ENCODE data around the gene PSMB7. TPM values are rescaled to one million over a fixed set of nuclear protein-coding genes. Genes with fewer than 3 reads are reported as not detected.

Gene PSMB7
- total RNA-seq, 1 donor from 2014 or later = 108 TPM

DNA sequence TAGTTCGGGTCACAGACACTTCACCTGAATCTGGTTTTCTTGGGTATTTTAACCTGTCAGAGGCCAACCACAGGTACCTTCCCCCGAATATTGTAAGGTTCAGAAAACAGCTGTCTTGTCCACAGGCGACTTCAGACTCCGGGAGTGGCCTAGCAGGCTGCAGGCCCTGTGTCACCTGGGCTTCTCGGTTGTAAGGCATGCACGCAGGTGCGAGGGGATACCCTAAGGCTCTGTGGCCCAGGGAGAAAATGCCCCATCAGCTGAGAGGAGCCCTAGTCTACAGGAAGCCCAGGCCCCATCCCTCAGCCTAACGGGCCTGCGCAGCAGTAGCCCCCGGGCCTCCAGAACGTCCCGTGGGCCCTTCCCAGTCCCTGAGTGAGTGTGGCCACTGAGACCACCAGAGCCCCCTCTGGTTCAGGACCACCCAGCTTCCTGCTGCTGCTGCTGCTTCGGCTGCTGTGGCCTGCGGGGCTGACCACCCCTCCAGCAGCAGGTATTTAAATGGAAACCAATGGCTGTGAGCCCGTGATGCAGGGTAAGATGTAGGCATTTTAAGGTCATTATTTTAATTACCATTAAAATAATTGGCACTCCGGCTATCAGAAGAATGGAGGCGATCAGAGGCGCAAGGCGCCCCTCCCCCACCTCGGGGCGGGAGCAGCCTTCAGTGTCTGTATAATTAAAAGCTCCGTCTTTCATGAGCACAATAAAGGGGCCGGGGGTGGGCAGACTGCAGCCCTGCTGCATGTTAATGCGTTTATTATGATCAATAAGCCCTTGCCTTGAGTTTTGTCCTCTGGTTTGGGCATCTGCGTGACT, 65.4 kb downstream of the PSMB7 start:
- no peak overlapping the region for H3K4me3 Mint-ChIP-seq (ENCODE audit: unreplicated experiment)
- H3K27me3 Mint-ChIP-seq (ENCODE audit: low read depth) = no peaks in the 10 kb centered on the region
- peaks cover 41% of the 10 kb centered on the region for H3K36me3 Mint-ChIP-seq (ENCODE audit: low read depth)
- TF ChIP-seq, protein P1, sequence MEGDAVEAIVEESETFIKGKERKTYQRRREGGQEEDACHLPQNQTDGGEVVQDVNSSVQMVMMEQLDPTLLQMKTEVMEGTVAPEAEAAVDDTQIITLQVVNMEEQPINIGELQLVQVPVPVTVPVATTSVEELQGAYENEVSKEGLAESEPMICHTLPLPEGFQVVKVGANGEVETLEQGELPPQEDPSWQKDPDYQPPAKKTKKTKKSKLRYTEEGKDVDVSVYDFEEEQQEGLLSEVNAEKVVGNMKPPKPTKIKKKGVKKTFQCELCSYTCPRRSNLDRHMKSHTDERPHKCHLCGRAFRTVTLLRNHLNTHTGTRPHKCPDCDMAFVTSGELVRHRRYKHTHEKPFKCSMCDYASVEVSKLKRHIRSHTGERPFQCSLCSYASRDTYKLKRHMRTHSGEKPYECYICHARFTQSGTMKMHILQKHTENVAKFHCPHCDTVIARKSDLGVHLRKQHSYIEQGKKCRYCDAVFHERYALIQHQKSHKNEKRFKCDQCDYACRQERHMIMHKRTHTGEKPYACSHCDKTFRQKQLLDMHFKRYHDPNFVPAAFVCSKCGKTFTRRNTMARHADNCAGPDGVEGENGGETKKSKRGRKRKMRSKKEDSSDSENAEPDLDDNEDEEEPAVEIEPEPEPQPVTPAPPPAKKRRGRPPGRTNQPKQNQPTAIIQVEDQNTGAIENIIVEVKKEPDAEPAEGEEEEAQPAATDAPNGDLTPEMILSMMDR (IDR thresholded peaks at IDR 0.05) = no peak
- H3K4me1 Mint-ChIP-seq (ENCODE audit: low read depth) = peaks cover 15% of the 10 kb centered on the region
- no peaks in the 10 kb centered on the region for H3K9me3 Mint-ChIP-seq (ENCODE audit: low read depth)
- no peak overlapping the region for H3K27ac Mint-ChIP-seq (ENCODE audit: unreplicated experiment)
- DNase-seq (ENCODE audit: low spot score) = peak; percentile 67

DNA sequence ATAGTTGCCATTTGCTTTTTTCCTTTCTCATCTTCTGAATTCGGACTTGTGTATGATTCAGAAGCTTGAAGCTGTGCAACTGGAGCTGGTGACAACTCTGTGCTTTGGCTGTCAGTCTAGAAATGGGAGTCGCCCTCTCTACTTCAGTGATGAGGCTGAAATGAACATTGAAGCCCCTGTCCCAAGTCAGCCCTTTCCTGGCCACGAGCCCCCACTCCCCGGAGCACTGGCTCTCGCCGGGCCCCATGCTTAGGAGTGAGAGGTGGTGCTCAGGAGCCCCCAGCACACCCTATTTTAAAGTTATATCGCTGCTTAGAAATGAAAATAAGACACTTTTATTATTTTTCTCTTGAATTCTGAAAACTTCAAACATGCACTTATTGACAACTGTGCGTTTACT, 66.0 kb downstream of the PSMB7 start:
- H3K27ac Mint-ChIP-seq (ENCODE audit: unreplicated experiment) = no peak overlapping the region
- no peaks in the 10 kb centered on the region for H3K9me3 Mint-ChIP-seq (ENCODE audit: low read depth)
- H3K4me1 Mint-ChIP-seq (ENCODE audit: low read depth) = peaks cover 11% of the 10 kb centered on the region
- DNase-seq (ENCODE audit: low spot score) = no peak
- H3K4me3 Mint-ChIP-seq (ENCODE audit: unreplicated experiment) = no peak overlapping the region
- peaks cover 38% of the 10 kb centered on the region for H3K36me3 Mint-ChIP-seq (ENCODE audit: low read depth)
- no peaks in the 10 kb centered on the region for H3K27me3 Mint-ChIP-seq (ENCODE audit: low read depth)
- TF ChIP-seq, protein P1 (IDR thresholded peaks at IDR 0.05) = no peak

DNA sequence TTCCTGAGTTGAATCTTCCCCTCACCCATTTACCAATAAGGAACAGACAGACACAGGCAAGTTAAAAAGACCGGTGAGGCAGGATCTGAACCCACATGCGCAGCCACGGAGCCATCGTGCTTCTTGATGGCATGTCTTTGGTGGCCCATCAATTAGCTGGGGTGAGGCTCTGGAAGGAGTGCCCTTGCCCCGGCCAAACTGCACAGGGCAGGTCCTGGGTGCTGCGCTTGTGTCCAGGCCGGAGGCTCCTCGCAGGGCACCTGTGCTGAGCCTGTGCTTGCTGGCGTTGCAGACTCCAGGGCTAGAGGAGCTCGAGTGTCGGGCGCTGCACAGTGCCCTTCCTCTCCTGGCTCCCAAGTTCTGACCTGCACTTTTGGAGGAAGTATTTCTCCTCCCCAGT, 66.4 kb downstream of the PSMB7 start:
- Mint-ChIP-seq H3K27ac (ENCODE audit: unreplicated experiment) (peak overlapping the region; percentile 12), H3K36me3 (ENCODE audit: low read depth) (peaks cover 37% of the 10 kb centered on the region), H3K9me3 (ENCODE audit: low read depth) (no peaks in the 10 kb centered on the region), H3K4me1 (ENCODE audit: low read depth) (peaks cover 12% of the 10 kb centered on the region), H3K4me3 (ENCODE audit: unreplicated experiment) (no peak overlapping the region), H3K27me3 (ENCODE audit: low read depth) (no peaks in the 10 kb centered on the region)
- TF ChIP-seq, protein P1 (IDR thresholded peaks at IDR 0.05) = no peak
- peak; percentile 86 for DNase-seq (ENCODE audit: low spot score)

DNA sequence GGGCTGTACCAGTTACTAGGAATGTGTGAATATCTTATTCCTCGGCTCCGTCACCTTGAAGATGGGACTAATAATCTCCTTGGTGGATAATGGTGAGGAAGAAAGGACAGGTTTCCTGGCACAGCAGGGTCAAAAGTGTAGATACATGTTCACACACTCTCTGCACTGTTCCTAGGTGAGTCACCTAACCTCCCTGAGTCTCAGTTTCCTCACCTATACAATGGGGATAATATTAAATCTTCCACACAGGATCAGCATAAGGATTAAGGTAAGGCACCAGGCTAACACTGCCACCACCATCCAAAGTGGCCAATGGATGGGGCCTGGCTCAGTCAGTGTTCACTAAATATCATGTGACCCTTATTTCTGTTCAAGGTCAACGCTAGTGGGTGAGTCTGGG, 66.9 kb downstream of the PSMB7 start:
- Mint-ChIP-seq H3K36me3 (ENCODE audit: low read depth) (peaks cover 33% of the 10 kb centered on the region), H3K27me3 (ENCODE audit: low read depth) (no peaks in the 10 kb centered on the region), H3K9me3 (ENCODE audit: low read depth) (no peaks in the 10 kb centered on the region), H3K4me1 (ENCODE audit: low read depth) (peaks cover 12% of the 10 kb centered on the region), H3K27ac (ENCODE audit: unreplicated experiment) (peak overlapping the region; percentile 12), H3K4me3 (ENCODE audit: unreplicated experiment) (no peak overlapping the region)
- TF ChIP-seq, protein P1 (IDR thresholded peaks at IDR 0.05) = no peak
- no peak for DNase-seq (ENCODE audit: low spot score)

DNA sequence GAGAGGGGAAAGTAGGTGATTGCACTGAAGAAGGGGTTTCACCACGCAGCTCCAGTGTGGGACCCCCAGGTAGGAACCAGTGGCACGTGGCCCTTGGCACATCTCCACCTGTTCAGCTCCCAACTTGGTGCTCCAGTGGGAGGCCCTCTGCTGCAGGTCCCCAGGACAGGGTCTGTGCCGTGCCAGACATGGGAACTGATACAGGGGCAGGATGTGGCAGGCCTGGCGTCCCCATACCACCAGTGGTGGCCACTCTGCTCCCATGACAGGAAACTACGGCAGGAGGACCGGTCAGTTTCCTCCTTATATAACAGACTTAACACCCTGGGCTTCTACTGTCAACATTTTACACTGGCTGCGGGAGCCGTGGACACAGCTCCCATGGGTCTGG, 67.3 kb downstream of the PSMB7 start:
- DNase-seq (ENCODE audit: low spot score) = peak; percentile 91
- H3K4me1 Mint-ChIP-seq (ENCODE audit: low read depth) = peaks cover 16% of the 10 kb centered on the region
- H3K36me3 Mint-ChIP-seq (ENCODE audit: low read depth) = peaks cover 30% of the 10 kb centered on the region
- H3K9me3 Mint-ChIP-seq (ENCODE audit: low read depth) = no peaks in the 10 kb centered on the region
- TF ChIP-seq, protein P1 (IDR thresholded peaks at IDR 0.05) = no peak
- H3K4me3 Mint-ChIP-seq (ENCODE audit: unreplicated experiment) = no peak overlapping the region
- H3K27ac Mint-ChIP-seq (ENCODE audit: unreplicated experiment) = no peak overlapping the region
- H3K27me3 Mint-ChIP-seq (ENCODE audit: low read depth) = no peaks in the 10 kb centered on the region
